ENCODE measurements around the gene SAG. TPM values are rescaled to one million over a fixed set of nuclear protein-coding genes. Genes with fewer than 3 reads are reported as not detected.

Gene SAG
- total RNA-seq, 1 donor from 2014 or later, result not detected

GRCh38 chr2:233267516-233268245, 39.9 kb upstream of the SAG start:
- Mint-ChIP-seq H3K27ac (ENCODE audit: unreplicated experiment) (no peak overlapping the region), H3K4me3 (ENCODE audit: unreplicated experiment) (no peak overlapping the region), H3K36me3 (ENCODE audit: unreplicated experiment) (no peaks in the 10 kb centered on the region), H3K9me3 (ENCODE audit: unreplicated experiment) (no peaks in the 10 kb centered on the region), H3K4me1 (ENCODE audit: low read depth, unreplicated experiment) (no peaks in the 10 kb centered on the region), H3K27me3 (ENCODE audit: unreplicated experiment) (peaks cover 4% of the 10 kb centered on the region)
- DNase-seq, result no peak
- no peak for TF ChIP-seq CTCF (IDR thresholded peaks at IDR 0.05; ENCODE audit: partially characterized antibody, unreplicated experiment)

- DNase-seq, result no peak
- Mint-ChIP-seq H3K9me3 (ENCODE audit: unreplicated experiment) (no peaks in the 10 kb centered on the region), H3K27ac (ENCODE audit: unreplicated experiment) (no peak overlapping the region), H3K36me3 (ENCODE audit: unreplicated experiment) (no peaks in the 10 kb centered on the region), H3K4me1 (ENCODE audit: low read depth, unreplicated experiment) (no peaks in the 10 kb centered on the region), H3K4me3 (ENCODE audit: unreplicated experiment) (no peak overlapping the region), H3K27me3 (ENCODE audit: unreplicated experiment) (peaks cover 4% of the 10 kb centered on the region)
- TF ChIP-seq CTCF (IDR thresholded peaks at IDR 0.05; ENCODE audit: partially characterized antibody, unreplicated experiment), result no peak
These were observed 37.2 kb upstream of the SAG start for GRCh38 chr2:233270366-233270765.

GRCh38 chr2:233270951-233271350, 36.7 kb upstream of the SAG start:
- H3K36me3 Mint-ChIP-seq (ENCODE audit: unreplicated experiment), result no peaks in the 10 kb centered on the region
- H3K27me3 Mint-ChIP-seq (ENCODE audit: unreplicated experiment), result peaks cover 4% of the 10 kb centered on the region
- H3K27ac Mint-ChIP-seq (ENCODE audit: unreplicated experiment), result no peak overlapping the region
- no peak overlapping the region for H3K4me3 Mint-ChIP-seq (ENCODE audit: unreplicated experiment)
- no peak for TF ChIP-seq CTCF (IDR thresholded peaks at IDR 0.05; ENCODE audit: partially characterized antibody, unreplicated experiment)
- DNase-seq, result no peak
- H3K9me3 Mint-ChIP-seq (ENCODE audit: unreplicated experiment), result no peaks in the 10 kb centered on the region
- no peaks in the 10 kb centered on the region for H3K4me1 Mint-ChIP-seq (ENCODE audit: low read depth, unreplicated experiment)

DNA sequence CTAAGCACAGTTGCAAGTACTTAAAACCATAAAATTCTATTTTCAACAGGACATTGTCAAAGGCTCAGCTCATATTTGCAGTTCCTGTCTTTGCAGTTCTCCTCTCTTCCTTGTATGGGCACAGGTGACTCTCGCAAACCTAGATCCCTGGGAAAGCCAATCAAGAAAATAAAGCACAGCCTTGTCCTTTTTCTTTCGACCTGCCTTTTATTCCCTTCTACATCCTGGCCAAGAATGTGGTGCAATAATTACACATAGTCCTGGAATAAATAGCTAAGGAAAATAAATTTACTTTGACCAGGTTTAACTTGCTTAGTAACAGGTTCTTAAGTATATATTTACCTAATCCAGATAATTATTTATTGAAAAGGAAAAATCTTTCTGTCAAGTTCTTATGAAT, 35.9 kb upstream of the SAG start:
- Mint-ChIP-seq H3K27ac (ENCODE audit: unreplicated experiment) (no peak overlapping the region), H3K9me3 (ENCODE audit: unreplicated experiment) (no peaks in the 10 kb centered on the region), H3K27me3 (ENCODE audit: unreplicated experiment) (peaks cover 4% of the 10 kb centered on the region), H3K36me3 (ENCODE audit: unreplicated experiment) (no peaks in the 10 kb centered on the region), H3K4me1 (ENCODE audit: low read depth, unreplicated experiment) (no peaks in the 10 kb centered on the region), H3K4me3 (ENCODE audit: unreplicated experiment) (no peak overlapping the region)
- DNase-seq, result no peak
- TF ChIP-seq CTCF (IDR thresholded peaks at IDR 0.05; ENCODE audit: partially characterized antibody, unreplicated experiment), result no peak

DNA sequence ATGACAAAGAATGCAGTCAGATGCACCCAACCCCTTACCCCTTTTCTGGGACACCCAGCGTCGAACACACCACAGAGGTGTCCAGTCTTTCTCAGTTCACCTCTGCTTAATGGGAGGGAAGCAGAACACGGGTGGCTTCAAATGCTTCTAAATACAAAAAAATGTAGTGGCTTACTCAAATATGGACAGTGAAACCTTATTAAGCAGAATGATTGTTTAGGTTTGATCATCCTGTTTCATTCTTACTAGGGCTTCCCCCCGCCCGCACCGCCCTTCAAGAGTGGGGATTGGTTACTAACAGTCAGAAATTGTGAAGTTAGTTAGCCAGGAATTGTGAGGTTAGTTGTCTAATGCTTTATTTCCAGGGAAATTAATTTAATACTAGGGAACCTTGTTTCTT, 34.5 kb upstream of the SAG start:
- Mint-ChIP-seq H3K4me3 (ENCODE audit: unreplicated experiment) (no peak overlapping the region), H3K4me1 (ENCODE audit: low read depth, unreplicated experiment) (no peaks in the 10 kb centered on the region), H3K27ac (ENCODE audit: unreplicated experiment) (no peak overlapping the region), H3K36me3 (ENCODE audit: unreplicated experiment) (no peaks in the 10 kb centered on the region), H3K27me3 (ENCODE audit: unreplicated experiment) (peaks cover 4% of the 10 kb centered on the region), H3K9me3 (ENCODE audit: unreplicated experiment) (no peaks in the 10 kb centered on the region)
- no peak for TF ChIP-seq CTCF (IDR thresholded peaks at IDR 0.05; ENCODE audit: partially characterized antibody, unreplicated experiment)
- DNase-seq, result no peak

Measured in glutamatergic neuron (in vitro differentiated cells).